GM10266 (cell line): ENCODE data around the gene SLC10A3.
A peak's percentile ranks its signal among the peaks of the same experiment; 100 is the strongest.

ENCODE experiments used
- DNase-seq: peaks from one replicate; pipeline ENCODE4 v3.0.0; 2012; ENCODE audit errors: extremely low spot score
- TF ChIP-seq, protein P1 (sequence below): IDR thresholded peaks from 2 replicates; pipeline ENCODE4 v1.5.1; 2012; ENCODE audit warnings: mild to moderate bottlenecking, low read depth; ENCODE audit not compliant: control insufficient read depth, insufficient read depth; ENCODE audit errors: missing control alignments

Gene SLC10A3

DNA sequence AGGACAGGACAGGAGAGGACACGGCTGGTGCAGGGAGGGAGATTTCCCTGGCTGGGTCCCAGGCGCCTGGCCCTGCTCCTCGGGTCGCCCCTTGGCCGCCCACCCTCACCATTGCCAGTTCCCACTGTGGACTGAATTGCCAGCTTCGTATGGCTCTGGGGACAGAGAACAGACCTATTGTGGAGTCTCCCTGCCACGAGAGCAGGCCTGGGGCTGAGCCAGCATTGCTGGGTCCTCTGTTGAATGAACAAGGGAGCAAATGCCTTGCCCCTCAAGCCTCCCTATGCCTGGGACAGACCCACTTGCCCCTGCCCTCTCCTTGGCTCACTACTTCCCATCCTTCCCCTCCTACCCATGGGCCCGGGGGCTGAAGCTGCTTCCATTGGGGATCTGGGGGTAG lies 28.0 kb downstream of the SLC10A3 start:
- DNase-seq: no peak
- TF ChIP-seq, protein P1, sequence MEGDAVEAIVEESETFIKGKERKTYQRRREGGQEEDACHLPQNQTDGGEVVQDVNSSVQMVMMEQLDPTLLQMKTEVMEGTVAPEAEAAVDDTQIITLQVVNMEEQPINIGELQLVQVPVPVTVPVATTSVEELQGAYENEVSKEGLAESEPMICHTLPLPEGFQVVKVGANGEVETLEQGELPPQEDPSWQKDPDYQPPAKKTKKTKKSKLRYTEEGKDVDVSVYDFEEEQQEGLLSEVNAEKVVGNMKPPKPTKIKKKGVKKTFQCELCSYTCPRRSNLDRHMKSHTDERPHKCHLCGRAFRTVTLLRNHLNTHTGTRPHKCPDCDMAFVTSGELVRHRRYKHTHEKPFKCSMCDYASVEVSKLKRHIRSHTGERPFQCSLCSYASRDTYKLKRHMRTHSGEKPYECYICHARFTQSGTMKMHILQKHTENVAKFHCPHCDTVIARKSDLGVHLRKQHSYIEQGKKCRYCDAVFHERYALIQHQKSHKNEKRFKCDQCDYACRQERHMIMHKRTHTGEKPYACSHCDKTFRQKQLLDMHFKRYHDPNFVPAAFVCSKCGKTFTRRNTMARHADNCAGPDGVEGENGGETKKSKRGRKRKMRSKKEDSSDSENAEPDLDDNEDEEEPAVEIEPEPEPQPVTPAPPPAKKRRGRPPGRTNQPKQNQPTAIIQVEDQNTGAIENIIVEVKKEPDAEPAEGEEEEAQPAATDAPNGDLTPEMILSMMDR: no peak

DNA sequence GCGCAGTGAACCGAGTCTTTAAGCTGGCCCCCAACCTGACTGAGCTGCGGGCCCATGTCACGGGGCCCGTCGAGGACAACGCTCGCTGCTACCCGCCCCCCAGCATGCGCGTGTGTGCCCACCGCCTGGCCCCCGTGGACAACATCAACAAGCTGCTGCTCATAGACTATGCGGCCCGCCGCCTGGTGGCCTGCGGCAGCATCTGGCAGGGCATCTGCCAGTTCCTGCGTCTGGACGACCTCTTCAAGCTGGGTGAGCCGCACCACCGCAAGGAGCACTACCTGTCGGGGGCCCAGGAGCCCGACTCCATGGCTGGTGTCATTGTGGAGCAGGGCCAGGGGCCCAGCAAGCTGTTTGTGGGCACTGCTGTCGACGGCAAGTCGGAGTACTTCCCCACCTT lies 30.1 kb downstream of the SLC10A3 start:
- no peak for DNase-seq
- TF ChIP-seq, protein P1: no peak

DNA sequence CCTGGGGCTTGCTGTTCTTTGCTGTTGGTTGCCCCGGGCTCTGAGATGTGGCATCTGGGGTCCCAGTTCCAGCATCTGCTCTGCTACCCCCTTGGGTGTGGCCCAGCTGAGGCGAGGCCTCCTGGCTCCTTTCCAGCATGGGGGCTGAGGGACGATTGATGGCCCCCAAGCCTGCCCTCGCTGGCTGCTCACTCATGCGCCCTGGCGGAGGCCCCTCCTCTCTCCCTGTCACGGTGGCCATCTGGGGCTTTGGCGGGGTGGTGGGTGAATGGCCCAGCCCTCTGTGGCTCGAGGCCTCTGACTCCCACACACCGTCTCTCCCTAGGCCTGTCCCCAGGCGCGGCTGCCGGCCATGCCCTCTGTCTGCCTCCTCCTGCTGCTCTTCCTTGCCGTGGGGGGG lies 30.6 kb downstream of the SLC10A3 start:
- no peak for DNase-seq
- TF ChIP-seq, protein P1: no peak

DNA sequence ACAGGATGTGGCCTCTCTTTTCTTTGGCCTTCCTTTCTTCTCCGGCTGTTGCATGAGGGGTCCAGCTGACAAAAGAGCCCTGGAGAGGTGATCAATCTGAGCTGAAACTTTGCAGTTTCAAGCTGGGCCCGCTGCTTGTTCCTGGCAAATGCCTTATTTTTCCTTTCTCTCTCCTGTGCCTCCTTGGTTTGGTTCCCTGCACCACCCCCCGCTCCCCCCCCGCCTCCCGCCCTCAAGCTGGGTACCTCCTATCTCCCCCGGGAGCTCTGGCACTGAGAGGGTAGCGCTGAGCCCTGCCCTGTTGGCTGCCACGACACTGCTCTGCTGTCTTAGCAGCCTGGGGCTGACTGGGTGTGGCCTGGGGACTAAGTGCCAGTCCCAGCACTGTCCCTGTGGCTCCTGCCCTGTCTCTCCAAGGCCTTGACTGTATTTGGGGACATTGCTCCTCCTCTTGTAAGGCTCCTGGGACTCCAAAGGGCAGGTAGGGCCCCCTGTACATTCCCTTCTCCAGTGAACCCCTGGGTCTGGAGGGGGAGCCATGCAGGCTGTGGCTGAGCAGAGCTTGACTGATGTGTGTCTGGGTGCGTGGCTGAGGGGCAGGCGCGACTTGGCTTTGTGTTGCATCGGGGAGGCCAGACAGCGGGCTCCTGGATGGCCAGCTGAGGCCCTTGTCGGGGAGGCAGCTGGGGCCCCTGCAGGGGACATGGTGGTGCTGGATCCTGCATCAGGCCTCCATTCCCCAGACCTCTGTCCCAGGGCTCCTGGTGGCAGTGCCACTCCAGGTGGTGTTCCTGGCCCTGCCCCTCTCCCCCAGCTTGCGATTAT lies 31.3 kb downstream of the SLC10A3 start:
- no peak for DNase-seq
- TF ChIP-seq, protein P1: no peak

DNA sequence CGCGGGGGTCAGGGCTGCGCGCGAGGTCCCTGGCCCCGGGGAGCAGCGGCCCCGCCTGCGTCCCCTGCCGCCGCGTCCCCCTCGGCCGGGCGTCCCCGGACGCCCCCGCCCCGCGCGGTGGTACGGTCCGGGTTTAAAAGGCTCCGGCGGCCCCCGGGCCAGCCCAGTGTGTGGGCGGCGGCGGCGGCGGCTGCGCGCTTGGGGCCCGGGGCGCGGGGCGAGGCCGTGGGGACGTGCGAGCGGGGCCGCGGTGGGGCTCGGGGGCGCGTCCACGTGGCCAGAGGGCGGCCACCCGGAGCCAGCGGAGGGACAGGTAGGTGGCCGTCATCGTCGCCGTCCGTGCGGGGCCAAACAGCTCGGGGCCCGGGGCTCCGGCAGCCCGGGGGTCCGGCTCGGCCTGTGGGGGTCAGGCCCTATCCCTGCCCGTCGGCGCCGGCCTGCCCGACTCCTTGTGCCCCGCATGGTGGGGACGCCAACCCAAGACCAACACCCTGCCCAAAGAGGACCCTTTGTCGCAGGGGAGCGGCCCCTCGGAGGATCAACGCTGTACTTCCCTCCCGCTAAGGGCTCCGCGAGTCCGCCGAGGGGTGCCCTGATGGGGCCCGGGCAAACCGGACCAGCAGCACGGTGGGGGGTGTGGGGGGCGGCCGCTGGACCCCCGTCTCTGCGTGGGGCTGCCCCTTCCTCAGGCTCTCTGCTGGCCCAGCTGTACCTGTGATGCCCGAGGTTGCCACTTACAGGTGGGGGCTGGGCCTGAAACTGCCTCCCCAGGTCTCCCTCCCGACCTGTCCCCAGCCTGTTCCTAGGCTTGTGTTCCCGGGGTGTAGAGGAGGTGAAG lies 32.1 kb downstream of the SLC10A3 start, which contains the start of gene PLXNA3:
Gene PLXNA3, plus strand, starts transcription at position 166 of the 838 bp plus-strand sequence. CDS start 1,903 bp downstream, outside the sequence.
- TF ChIP-seq, protein P1: no peak
- peak; percentile 84 for DNase-seq

DNA sequence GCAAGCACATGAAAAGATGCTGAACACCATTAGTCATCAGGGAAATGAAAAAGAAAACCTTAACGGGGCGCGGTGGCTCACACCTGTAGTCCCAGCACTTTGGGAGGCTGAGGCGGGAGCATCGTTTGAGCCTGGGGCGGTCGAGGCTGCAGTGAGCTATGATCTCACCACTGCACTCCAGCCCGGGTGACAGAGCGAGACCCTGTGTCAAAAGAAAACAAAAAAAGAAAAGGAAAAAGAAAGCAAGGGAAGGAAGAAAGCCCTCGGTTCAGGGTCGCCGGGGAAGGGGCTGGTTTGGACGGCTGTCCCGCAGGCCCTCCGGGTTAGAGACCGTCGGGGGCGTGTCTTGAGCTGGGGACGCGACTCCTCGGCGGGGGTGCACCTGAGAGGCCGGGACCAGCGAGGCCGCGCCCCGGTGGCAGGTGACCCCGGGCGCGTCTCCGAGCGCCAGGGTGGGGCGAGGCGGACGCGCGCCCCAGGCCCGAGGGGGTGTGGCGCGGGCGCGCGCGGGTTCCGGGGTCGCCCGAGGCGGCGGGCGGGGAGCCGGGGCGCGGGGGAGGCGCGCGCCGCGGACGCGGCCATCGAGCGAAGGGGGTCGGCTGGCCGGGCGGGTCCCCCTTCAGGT lies 32.8 kb downstream of the SLC10A3 start:
- DNase-seq: peak; percentile 87
- TF ChIP-seq, protein P1: no peak
